NOMO-1 (cell line): ENCODE data around the gene PSMD9.

Experiments used
- DNase-seq, 2 experiments: peaks; one replicate each; lab custom pipeline; 2025; ENCODE audit not compliant: unreplicated experiment in 2 of 2; lab: John Stamatoyannopoulos, UW

PSMD9 gene

DNA sequence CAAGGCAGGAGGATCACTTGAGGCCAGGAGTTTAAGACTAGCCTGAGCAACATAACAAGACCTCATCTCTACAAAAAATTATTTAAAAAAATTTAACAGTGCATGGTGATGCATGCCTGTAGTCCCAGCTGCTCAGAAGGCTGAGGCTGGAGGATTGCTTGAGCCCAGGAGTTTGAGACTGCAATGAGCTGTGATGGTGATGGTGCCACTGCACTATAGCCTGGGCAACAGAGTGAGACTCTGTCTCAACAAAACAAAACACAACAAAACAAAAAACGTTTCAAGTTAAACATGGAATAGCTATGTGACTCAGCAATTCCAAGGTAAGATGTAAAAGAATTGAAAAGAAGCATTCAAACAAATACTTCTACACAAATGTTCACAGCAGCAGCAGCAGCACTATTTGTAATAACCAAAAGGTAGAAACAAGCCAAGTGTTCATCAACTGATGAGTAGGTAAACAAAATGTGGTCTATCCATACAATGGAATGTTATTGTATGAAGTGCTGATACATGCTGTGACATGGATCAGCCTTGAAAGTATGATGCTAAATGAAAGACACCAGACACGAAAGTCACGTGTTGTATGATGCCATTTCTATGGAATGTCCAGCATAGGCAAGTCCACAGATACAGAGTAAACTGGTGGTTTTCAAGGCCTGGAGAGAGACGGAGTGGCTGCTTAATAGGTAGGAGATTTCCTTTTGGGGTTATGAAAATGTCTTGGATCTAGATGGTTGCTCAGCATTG is 61.2 kb downstream of the PSMD9 start:
- no peak for DNase-seq

DNA sequence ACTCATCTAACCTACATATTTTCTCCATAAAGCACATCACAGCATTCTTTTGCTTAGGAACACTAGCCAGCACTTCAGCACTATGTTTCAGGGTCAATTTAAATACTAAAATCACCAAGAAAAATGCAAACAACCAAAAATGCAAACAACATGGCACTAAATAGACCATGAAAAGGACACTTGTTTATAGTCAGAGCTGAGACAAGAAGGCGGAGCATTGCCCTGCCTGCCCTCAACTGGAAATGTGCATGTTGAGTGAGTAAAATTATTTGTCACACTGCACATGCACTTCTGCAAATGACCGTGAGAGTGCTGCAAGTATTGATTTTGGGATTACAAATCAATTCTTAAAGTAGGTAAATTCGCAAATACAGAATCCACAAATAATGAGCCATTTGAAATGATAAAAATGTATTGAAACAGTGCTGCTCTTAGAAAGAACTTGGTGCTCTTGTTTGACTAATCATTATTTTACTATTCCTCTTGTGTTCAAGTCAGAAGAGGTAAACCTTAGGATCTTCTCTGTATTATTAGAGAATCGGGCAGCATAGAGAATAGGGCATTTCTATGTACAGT is 64.6 kb downstream of the PSMD9 start:
- no peak for DNase-seq

DNA sequence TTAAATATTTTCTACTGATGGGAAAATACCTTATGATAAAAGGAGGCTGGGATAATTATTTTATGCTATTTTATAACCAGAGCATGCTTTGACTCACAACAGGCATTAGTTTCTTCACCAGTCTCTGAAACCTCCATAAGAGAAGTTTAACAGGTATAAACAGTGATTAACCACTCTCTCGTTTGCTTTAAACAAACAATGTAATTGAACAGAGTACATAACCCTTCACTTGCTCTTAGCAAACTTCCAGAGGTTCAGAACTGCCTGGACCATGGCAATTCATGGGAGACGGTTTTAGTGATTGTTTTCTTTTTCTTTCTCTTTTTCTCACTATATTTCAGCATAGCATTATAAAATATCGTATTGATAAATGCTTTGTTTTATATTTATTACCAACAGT is 65.1 kb downstream of the PSMD9 start:
- no peak for DNase-seq

DNA sequence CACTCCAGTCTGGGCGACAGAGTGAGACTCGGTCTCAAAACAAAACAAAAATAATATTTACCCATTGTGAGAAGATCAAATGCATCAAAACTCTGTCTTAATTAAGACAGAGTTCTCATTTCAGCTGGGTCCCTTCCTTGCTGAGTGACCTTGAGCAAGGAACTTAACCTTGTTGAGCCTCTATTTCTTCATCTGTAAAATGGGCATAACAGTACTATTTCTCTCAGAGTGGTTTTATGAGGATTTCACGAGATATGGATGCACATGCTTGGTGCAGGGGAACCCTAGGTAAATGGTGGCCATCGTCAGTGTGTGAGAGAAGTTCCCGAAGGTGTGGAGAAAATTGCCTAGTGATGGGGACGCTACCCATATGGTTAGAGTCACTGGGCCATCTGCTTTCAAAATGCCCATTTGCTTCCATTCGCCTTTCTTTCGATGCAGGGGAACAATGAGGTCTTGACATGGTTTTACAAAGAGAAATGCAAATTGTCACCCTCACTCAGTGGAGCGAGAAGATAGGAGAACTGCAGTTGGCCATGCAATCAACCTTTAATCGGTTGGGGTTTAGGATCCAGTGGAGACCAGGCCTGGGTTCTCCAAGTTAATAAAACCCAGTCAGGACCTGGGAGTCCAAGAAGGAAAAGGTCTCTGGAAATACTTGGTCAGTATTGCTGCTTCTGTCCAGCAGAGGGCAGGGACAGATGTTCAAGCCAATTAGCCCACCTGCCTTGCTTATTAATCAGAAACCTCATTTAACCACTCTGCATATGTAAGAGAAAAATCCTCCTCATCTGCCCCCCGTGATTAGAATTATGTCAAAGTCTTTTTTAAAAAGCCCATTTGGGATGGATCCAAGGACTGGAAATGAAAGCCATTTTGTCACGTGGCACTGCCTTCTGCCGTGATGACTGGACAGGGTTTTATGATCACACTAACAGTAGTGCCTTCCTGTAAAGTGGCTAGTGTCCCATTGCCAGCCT is 67.0 kb downstream of the PSMD9 start:
- no peak for DNase-seq

DNA sequence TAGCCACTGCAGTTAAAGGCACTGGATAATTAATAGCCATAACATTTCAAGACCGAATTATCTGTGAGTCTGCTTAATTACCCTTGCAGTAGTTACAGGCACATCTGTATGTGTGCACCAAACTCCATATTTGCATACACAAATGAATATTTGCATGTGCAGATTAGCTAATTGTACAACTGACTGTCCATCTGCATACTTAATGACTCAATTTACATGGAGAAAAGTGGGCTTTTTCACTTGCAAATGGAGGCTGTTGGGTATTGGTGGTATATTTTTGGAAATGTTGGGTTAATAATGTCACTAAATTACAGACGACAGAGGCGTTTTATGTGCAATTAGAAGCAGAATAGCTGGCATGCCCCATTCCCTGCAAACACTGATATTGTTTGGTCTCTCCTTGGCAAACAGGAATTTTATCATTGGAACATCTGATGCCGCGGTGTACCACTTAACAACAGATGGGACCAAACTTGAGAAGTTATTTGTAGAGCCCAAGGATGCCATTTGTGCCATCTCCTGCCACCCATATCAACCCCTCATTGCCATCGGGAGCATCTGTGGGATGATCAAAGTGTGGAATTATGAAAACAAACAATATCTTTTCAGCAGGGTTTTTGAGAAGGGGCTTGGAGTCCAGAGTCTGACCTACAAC is 69.4 kb downstream of the PSMD9 start:
- no peak for DNase-seq

GRCh38 chr12:121958541-121959240 is 70.1 kb downstream of the PSMD9 start:
- no peak for DNase-seq

DNA sequence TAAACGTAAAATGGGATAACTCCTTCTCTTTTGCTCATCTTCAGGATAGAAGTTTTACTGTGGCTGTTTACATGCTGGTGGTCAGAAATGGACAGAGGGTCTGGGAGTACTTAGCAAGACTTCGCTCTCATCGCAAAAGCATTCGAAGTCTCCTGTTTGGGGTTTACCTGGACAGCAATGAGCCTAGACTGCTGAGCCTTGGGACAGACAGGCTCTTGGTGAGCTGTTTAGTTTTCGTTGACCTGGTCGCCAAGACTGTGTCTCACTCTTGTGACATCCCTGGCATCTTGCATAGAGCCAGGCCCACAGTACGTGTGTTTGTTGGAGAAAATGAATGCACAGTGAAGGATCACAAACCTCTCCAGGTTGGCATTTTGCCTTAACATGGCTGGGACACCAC is 72.0 kb downstream of the PSMD9 start:
- no peak for DNase-seq

GRCh38 chr12:121961195-121961879 is 72.7 kb downstream of the PSMD9 start:
- no peak for DNase-seq

GRCh38 chr12:121963341-121964018 is 74.9 kb downstream of the PSMD9 start:
- DNase-seq, result no peak

- DNase-seq, result no peak
Measured at GRCh38 chr12:121964813-121965643, 76.4 kb downstream of the PSMD9 start.

DNA sequence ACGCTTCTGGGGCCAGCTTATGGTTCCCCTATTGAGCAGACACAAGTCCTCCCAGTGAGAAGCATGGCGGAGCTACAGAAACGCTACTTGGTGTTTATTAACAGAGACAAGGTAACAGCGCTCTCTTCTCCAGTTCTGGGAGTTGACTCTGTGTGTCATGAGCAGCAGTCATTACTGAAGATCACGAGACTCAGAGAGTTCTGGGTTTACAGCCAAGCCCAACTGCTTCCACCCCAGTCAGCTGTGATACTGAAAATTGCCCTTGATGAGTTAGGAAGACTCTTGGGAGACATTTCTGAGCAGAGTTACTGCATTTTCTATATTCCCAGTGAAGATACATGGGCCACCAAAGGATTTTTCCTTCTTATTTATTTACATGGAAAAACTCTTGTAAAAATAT is 78.4 kb downstream of the PSMD9 start:
- no peak for DNase-seq
